Mesendoderm (in vitro differentiated cells): Measurements from ENCODE around the gene PUSL1.

Experiments used
- DNase-seq: peaks from one replicate; pipeline ENCODE4 v3.0.0; 2013
- H2AK5ac ChIP-seq: 2 replicates; pipeline ENCODE4 v1.6.1; 2013; ENCODE audit warnings: low read length, inconsistent platforms
- H2BK120ac ChIP-seq: 2 replicates; pipeline ENCODE4 v1.6.1; 2013; ENCODE audit warnings: low read depth, mild to moderate bottlenecking, low read length, moderate library complexity, mixed read lengths
- H2BK15ac ChIP-seq: replicated peaks from 2 replicates; pipeline ENCODE4 v1.6.1; 2013; ENCODE audit warnings: low read depth, mild to moderate bottlenecking, moderate library complexity
- H2BK5ac ChIP-seq: 2 replicates; pipeline ENCODE4 v1.6.1; 2013; ENCODE audit warnings: low read length, inconsistent platforms
- H3K18ac ChIP-seq: 2 replicates; pipeline ENCODE4 v1.6.1; 2013; ENCODE audit warnings: mild to moderate bottlenecking, low read length, mixed read lengths
- H3K23ac ChIP-seq: one replicate; pipeline ENCODE4 v1.6.1; 2013; ENCODE audit warnings: low read length
- H3K27ac ChIP-seq: 2 replicates; pipeline ENCODE4 v1.5.1; 2013; ENCODE audit warnings: low read depth, mild to moderate bottlenecking, inconsistent platforms, low read length, moderate library complexity
- H3K27me3 ChIP-seq: 2 replicates; pipeline ENCODE4 v1.6.1; 2013; ENCODE audit warnings: low read length, control low read depth, mild to moderate bottlenecking, inconsistent platforms; ENCODE audit not compliant: insufficient read depth, poor library complexity
- H3K36me3 ChIP-seq: 2 replicates; pipeline ENCODE4 v1.6.1; 2013; ENCODE audit warnings: low read length, inconsistent platforms; ENCODE audit not compliant: control insufficient read depth, insufficient read depth
- H3K4ac ChIP-seq: one replicate; pipeline ENCODE4 v1.6.1; 2013; ENCODE audit warnings: low read depth, mild to moderate bottlenecking, low read length, moderate library complexity
- H3K4me1 ChIP-seq: 2 replicates; pipeline ENCODE4 v1.6.1; 2013; ENCODE audit warnings: low read depth, low read length, inconsistent platforms; ENCODE audit not compliant: control insufficient read depth
- H3K4me2 ChIP-seq: 2 replicates; pipeline ENCODE4 v1.6.1; 2013; ENCODE audit warnings: low read length
- H3K4me3 ChIP-seq: 2 replicates; pipeline ENCODE4 v1.5.1; 2013; ENCODE audit warnings: mild to moderate bottlenecking, low read length
- H3K56ac ChIP-seq: one replicate; pipeline ENCODE4 v1.6.1; 2013; ENCODE audit warnings: low read length
- H3K79me1 ChIP-seq: 2 replicates; pipeline ENCODE4 v1.6.1; 2013; ENCODE audit warnings: low read length, inconsistent platforms
- H3K79me2 ChIP-seq: 2 replicates; pipeline ENCODE4 v1.6.1; 2013; ENCODE audit warnings: mild to moderate bottlenecking, low read length; ENCODE audit not compliant: control insufficient read depth, insufficient read depth
- H3K9ac ChIP-seq: 2 replicates; pipeline ENCODE4 v1.6.1; 2013; ENCODE audit warnings: low read length, inconsistent platforms
- H4K5ac ChIP-seq: one replicate; pipeline ENCODE4 v1.6.1; 2013; ENCODE audit warnings: low read length
- H4K8ac ChIP-seq: one replicate; pipeline ENCODE4 v1.6.1; 2013; ENCODE audit warnings: low read depth, mild to moderate bottlenecking, control low read depth, low read length, moderate library complexity
- WGBS: extraction: QIAGEN DNeasy Blood & Tissue Kit; methylation state at CpG from one replicate; pipeline ENCODE4 v1.1.7; 2013; ENCODE audit warnings: low lambda C conversion rate, missing lambda C conversion rate; ENCODE audit not compliant: insufficient coverage; ENCODE audit errors: extremely low coverage; 5-methylcytosine and 5-hydroxymethylcytosine counted together

Gene PUSL1

GRCh38 chr1:1330366-1331067, 22.1 kb downstream of the PUSL1 start:
- Histone ChIP-seq H3K27ac (no peak overlapping the region), H3K79me1 (peaks cover 4% of the 10 kb centered on the region), H3K18ac (no peak overlapping the region), H2BK15ac (no peak overlapping the region), H3K4me2 (no peak overlapping the region), H3K9ac (no peak overlapping the region), H4K5ac (no peak overlapping the region), H3K4me3 (no peak overlapping the region), H3K56ac (no peak overlapping the region), H2BK120ac (no peak overlapping the region), H2AK5ac (no peak overlapping the region), H3K4me1 (no peaks in the 10 kb centered on the region), H3K23ac (peak overlapping the region; percentile 45), H3K4ac (no peak overlapping the region), H4K8ac (no peak overlapping the region), H2BK5ac (no peak overlapping the region), H3K79me2 (peaks cover 2% of the 10 kb centered on the region), H3K27me3 (no peaks in the 10 kb centered on the region), H3K36me3 (no peaks in the 10 kb centered on the region)
- no CpG with 5 or more reads among the region's 15 CpGs for WGBS
- DNase-seq = no peak

DNA sequence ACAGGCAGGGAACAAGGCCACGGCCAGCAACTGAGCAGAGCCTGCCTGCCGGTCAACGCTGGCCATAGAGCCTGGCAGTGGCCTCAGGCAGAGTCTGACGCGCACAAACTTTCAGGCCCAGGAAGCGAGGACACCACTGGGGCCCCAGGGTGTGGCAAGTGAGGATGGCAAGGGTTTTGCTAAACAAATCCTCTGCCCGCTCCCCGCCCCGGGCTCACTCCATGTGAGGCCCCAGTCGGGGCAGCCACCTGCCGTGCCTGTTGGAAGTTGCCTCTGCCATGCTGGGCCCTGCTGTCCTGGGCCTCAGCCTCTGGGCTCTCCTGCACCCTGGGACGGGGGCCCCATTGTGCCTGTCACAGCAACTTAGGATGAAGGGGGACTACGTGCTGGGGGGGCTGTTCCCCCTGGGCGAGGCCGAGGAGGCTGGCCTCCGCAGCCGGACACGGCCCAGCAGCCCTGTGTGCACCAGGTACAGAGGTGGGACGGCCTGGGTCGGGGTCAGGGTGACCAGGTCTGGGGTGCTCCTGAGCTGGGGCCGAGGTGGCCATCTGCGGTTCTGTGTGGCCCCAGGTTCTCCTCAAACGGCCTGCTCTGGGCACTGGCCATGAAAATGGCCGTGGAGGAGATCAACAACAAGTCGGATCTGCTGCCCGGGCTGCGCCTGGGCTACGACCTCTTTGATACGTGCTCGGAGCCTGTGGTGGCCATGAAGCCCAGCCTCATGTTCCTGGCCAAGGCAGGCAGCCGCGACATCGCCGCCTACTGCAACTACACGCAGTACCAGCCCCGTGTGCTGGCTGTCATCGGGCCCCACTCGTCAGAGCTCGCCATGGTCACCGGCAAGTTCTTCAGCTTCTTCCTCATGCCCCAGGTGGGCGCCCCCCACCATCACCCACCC, 22.9 kb downstream of the PUSL1 start, which contains the start of gene TAS1R3:
TSS of gene TAS1R3 (plus strand) at position 213 of the 898 bp plus-strand sequence. CDS start at position 279, 66 bp downstream.
- no peak within 1 kb of the TSS for H3K18ac ChIP-seq

GRCh38 chr1:1332031-1332755, 23.8 kb downstream of the PUSL1 start:
- Histone ChIP-seq H3K4ac (no peak overlapping the region), H3K79me2 (no peaks in the 10 kb centered on the region), H3K27me3 (no peaks in the 10 kb centered on the region), H3K4me3 (no peak overlapping the region), H3K36me3 (no peaks in the 10 kb centered on the region), H4K5ac (no peak overlapping the region), H3K56ac (no peak overlapping the region), H3K4me1 (no peaks in the 10 kb centered on the region), H2BK15ac (no peak overlapping the region), H3K79me1 (no peaks in the 10 kb centered on the region), H3K9ac (no peak overlapping the region), H3K18ac (no peak overlapping the region), H3K27ac (no peak overlapping the region), H2BK5ac (no peak overlapping the region), H4K8ac (no peak overlapping the region), H2BK120ac (no peak overlapping the region), H2AK5ac (no peak overlapping the region), H3K23ac (no peak overlapping the region), H3K4me2 (no peak overlapping the region)
- no CpG with 5 or more reads among the region's 57 CpGs for WGBS
- DNase-seq = no peak

More for the DNA sequence above, 22.9 kb downstream of the PUSL1 start, which contains the start of gene TAS1R3:
- no peaks in the 10 kb centered on the region for H3K36me3 ChIP-seq
- no CpG with 5 or more reads among the region's 41 CpGs for WGBS
- no peaks in the 10 kb centered on the region for H3K79me1 ChIP-seq
- H2BK5ac ChIP-seq = no peak within 1 kb of the TSS
- H2BK120ac ChIP-seq = no peak within 1 kb of the TSS
- H3K4me3 ChIP-seq = no peak within 1 kb of the TSS
- H3K23ac ChIP-seq = peak within 1 kb of the TSS; percentile 45
- no peak within 1 kb of the TSS for H4K8ac ChIP-seq
- no peaks in the 10 kb centered on the region for H3K4me1 ChIP-seq
- H3K27me3 ChIP-seq = no peaks in the 10 kb centered on the region
- no peak within 1 kb of the TSS for H3K27ac ChIP-seq
- no peak within 1 kb of the TSS for H2BK15ac ChIP-seq
- H2AK5ac ChIP-seq = no peak within 1 kb of the TSS
- no peak for DNase-seq
- no peak within 1 kb of the TSS for H3K4me2 ChIP-seq
- no peak within 1 kb of the TSS for H3K9ac ChIP-seq
- no peak within 1 kb of the TSS for H3K4ac ChIP-seq
- no peaks in the 10 kb centered on the region for H3K79me2 ChIP-seq
- H4K5ac ChIP-seq = no peak within 1 kb of the TSS
- no peak within 1 kb of the TSS for H3K56ac ChIP-seq

- WGBS = no CpG with 5 or more reads among the region's 48 CpGs
- Histone ChIP-seq H3K36me3 (no peaks in the 10 kb centered on the region), H3K4me3 (no peak overlapping the region)
Observed at GRCh38 chr1:1332774-1333480, 24.5 kb downstream of the PUSL1 start.

GRCh38 chr1:1333551-1334241, 25.3 kb downstream of the PUSL1 start:
- H3K23ac ChIP-seq = no peak overlapping the region
- no peak overlapping the region for H3K9ac ChIP-seq
- H3K56ac ChIP-seq = no peak overlapping the region
- no peak overlapping the region for H2BK120ac ChIP-seq
- no peaks in the 10 kb centered on the region for H3K36me3 ChIP-seq
- no peak overlapping the region for H3K27ac ChIP-seq
- H3K18ac ChIP-seq = no peak overlapping the region
- DNase-seq = no peak
- WGBS = no CpG with 5 or more reads among the region's 36 CpGs
- H3K79me1 ChIP-seq = no peaks in the 10 kb centered on the region
- no peak overlapping the region for H2AK5ac ChIP-seq
- H2BK15ac ChIP-seq = no peak overlapping the region
- H2BK5ac ChIP-seq = no peak overlapping the region
- no peak overlapping the region for H4K8ac ChIP-seq
- no peaks in the 10 kb centered on the region for H3K4me1 ChIP-seq
- no peak overlapping the region for H3K4me3 ChIP-seq
- H3K4me2 ChIP-seq = no peak overlapping the region
- H4K5ac ChIP-seq = no peak overlapping the region
- H3K4ac ChIP-seq = no peak overlapping the region
- H3K27me3 ChIP-seq = no peaks in the 10 kb centered on the region
- H3K79me2 ChIP-seq = no peaks in the 10 kb centered on the region

More at GRCh38 chr1:1332774-1333480, 24.5 kb downstream of the PUSL1 start:
- Histone ChIP-seq H2BK120ac (no peak overlapping the region), H3K4me2 (no peak overlapping the region), H3K27me3 (no peaks in the 10 kb centered on the region), H3K79me1 (no peaks in the 10 kb centered on the region), H2BK5ac (no peak overlapping the region), H3K56ac (no peak overlapping the region), H3K9ac (no peak overlapping the region), H2AK5ac (no peak overlapping the region), H4K5ac (no peak overlapping the region), H3K18ac (no peak overlapping the region), H3K79me2 (no peaks in the 10 kb centered on the region), H2BK15ac (no peak overlapping the region), H3K23ac (no peak overlapping the region), H3K27ac (no peak overlapping the region), H4K8ac (no peak overlapping the region), H3K4ac (no peak overlapping the region), H3K4me1 (no peaks in the 10 kb centered on the region)
- no peak for DNase-seq
